OCI-LY1 (cell line): Measurements from ENCODE around the gene OPHN1.

Experiments
- CTCF ChIP-seq: fragments of 200-600 bp; sonication (generic), shearing (Covaris generic); IDR thresholded peaks from 2 replicates; pipeline ENCODE4 v1.5.1; 2017; ENCODE audit warnings: mild to moderate bottlenecking, antibody characterized with exemption, low read length, moderate library complexity, mixed read lengths
- EZH2 ChIP-seq: fragments of 200-600 bp; sonication (generic), shearing (Covaris generic); IDR thresholded peaks from 2 replicates; pipeline ENCODE4 v1.8.0; 2017; ENCODE audit warnings: borderline replicate concordance, mixed run types, mild to moderate bottlenecking, antibody characterized with exemption, low read length, moderate library complexity, mixed read lengths

GRCh38 chrX:68375803-68376202, 57.5 kb downstream of the OPHN1 start:
- TF ChIP-seq CTCF = no peak
- TF ChIP-seq EZH2 = no peak
